A549 (cell line): ENCODE data around the gene RPL37A. TPM values are rescaled to one million over a fixed set of nuclear protein-coding genes. Genes with fewer than 3 reads are reported as not detected.
A peak's percentile ranks its signal among the peaks of the same experiment; 100 is the strongest.

Experiments
- ATAC-seq, 2 experiments: fragments of 200-7000 bp in 1 of 2; fragments of >200 bp in 1 of 2; cut with Nextera tagmentation in 1 of 2; cut with Tn5 transposase in 1 of 2; 3 replicates each; pipeline versions ENCODE4 v1.8.0 to v1.9.1; 2018 to 2020; ENCODE audit warnings: mild to moderate bottlenecking in 1 of 2, moderate library complexity in 1 of 2
- CTCF ChIA-PET: fragments of 300-600 bp; sonication (Branson Sonifier 250); formaldehyde crosslinking; extraction: SDS; loops from one replicate; lab custom pipeline; 2021; ENCODE audit warnings: antibody characterized with exemption, inconsistent platforms; lab: Yijun Ruan, JAX
- POLR2A ChIA-PET: fragments of 350-600 bp; formaldehyde crosslinking; extraction: SDS; loops from one replicate; lab custom pipeline; 2021; ENCODE audit warnings: antibody characterized with exemption, inconsistent platforms; lab: Yijun Ruan, JAX
- DNase-seq, 2 experiments: peaks; one replicate each; pipeline versions ENCODE4 v3.0.0 to v3.0.0-alpha.2; 2011 to 2016; ENCODE audit warnings: low read depth in 1 of 2, low spot score in 1 of 2
- FAIRE-seq: peaks from 2 replicates; lab custom pipeline; 2011; peaks lifted over from hg19 to GRCh38; lab: Jason Lieb, UNC
- H3K27ac ChIP-seq, 2 experiments: fragments of >200 bp; sonication (Bioruptor Twin); formaldehyde crosslinking; 3 replicates each; pipeline ENCODE4 v1.5.1; 2016 to 2017
- H3K4me1 ChIP-seq: fragments of >200 bp; sonication (Bioruptor Twin); formaldehyde crosslinking; 3 replicates; pipeline ENCODE4 v1.6.1; 2016
- H3K4me2 ChIP-seq: fragments of >200 bp; sonication (Bioruptor Twin); formaldehyde crosslinking; 3 replicates; pipeline ENCODE4 v1.6.1; 2016
- H3K4me3 ChIP-seq: fragments of >200 bp; sonication (Bioruptor Twin); formaldehyde crosslinking; 3 replicates; pipeline ENCODE4 v1.5.1; 2016
- H3K9me3 ChIP-seq: fragments of >200 bp; sonication (Bioruptor Twin); formaldehyde crosslinking; 3 replicates; pipeline ENCODE4 v1.6.1; 2016
- BHLHE40 ChIP-seq: IDR thresholded peaks from 2 replicates; pipeline ENCODE4 v1.6.1; 2012; ENCODE audit warnings: low read depth, low read length, inconsistent platforms
- EHF ChIP-seq: fragments of 250-450 bp; sonication (Bioruptor Pico); IDR thresholded peaks from 2 replicates; pipeline ENCODE4 v1.5.0; 2020; ENCODE audit warnings: mild to moderate bottlenecking
- EP300 ChIP-seq, 2 experiments: fragments of >200 bp; sonication (Bioruptor Twin); formaldehyde crosslinking; IDR thresholded peaks; 2 replicates in 1 of 2; 3 replicates in 1 of 2; pipeline ENCODE4 v1.6.1; 2016 to 2017
- FOSB ChIP-seq: fragments of 250-450 bp; sonication (Bioruptor Pico); IDR thresholded peaks from 2 replicates; pipeline ENCODE4 v1.5.0; 2020; ENCODE audit warnings: mild to moderate bottlenecking, moderate library complexity
- FOSL2 ChIP-seq, 2 experiments: fragments of 450-650 bp in 1 of 2; fragments of >200 bp in 1 of 2; sonication (Bioruptor Twin) in 1 of 2; formaldehyde crosslinking; IDR thresholded peaks; 2 replicates each; pipeline versions ENCODE4 v1.5.0 to v1.6.1; 2016 to 2020; ENCODE audit warnings: mild to moderate bottlenecking in 1 of 2, moderate library complexity in 1 of 2
- FOXS1 ChIP-seq: fragments of 250-450 bp; sonication (Bioruptor Pico); IDR thresholded peaks from 2 replicates; pipeline ENCODE4 v1.5.0; 2020; ENCODE audit warnings: mild to moderate bottlenecking, moderate library complexity
- HDAC2 ChIP-seq: fragments of 200-600 bp; sonication (generic); IDR thresholded peaks from 2 replicates; pipeline ENCODE4 v1.6.1; 2016
- HEYL ChIP-seq: fragments of 250-450 bp; sonication (Bioruptor Pico); IDR thresholded peaks from 2 replicates; pipeline ENCODE4 v1.8.0; 2021; ENCODE audit warnings: mild to moderate bottlenecking, moderate library complexity
- HOXA7 ChIP-seq: fragments of 250-450 bp; sonication (Bioruptor Pico); IDR thresholded peaks from 2 replicates; pipeline ENCODE4 v1.5.0; 2020; ENCODE audit warnings: mild to moderate bottlenecking, moderate library complexity
- JUN ChIP-seq, 2 experiments: fragments of >200 bp; sonication (Bioruptor Twin); formaldehyde crosslinking; IDR thresholded peaks; 2 replicates in 1 of 2; 3 replicates in 1 of 2; pipeline ENCODE4 v1.6.1; 2016 to 2017
- JUNB ChIP-seq: fragments of >200 bp; sonication (Bioruptor Twin); formaldehyde crosslinking; IDR thresholded peaks from 2 replicates; pipeline ENCODE4 v1.6.1; 2016
- KDM1A ChIP-seq: fragments of 200-600 bp; sonication (generic); IDR thresholded peaks from 2 replicates; pipeline ENCODE4 v1.6.1; 2016; ENCODE audit warnings: low read depth, mild to moderate bottlenecking
- KDM5A ChIP-seq: fragments of 200-600 bp; sonication (generic); IDR thresholded peaks from 2 replicates; pipeline ENCODE4 v1.6.1; 2016; ENCODE audit warnings: antibody characterized with exemption, mild to moderate bottlenecking
- NFE2L2 ChIP-seq: fragments of 150-350 bp; conservative IDR thresholded peaks from 2 replicates; pipeline ENCODE4 v1.6.1; 2014; ENCODE audit warnings: low read length
- NPAS2 ChIP-seq: fragments of 250-450 bp; sonication (Bioruptor Pico); IDR thresholded peaks from 2 replicates; pipeline ENCODE4 v1.8.0; 2022; ENCODE audit warnings: mild to moderate bottlenecking, moderate library complexity, borderline replicate concordance
- NR3C1 ChIP-seq: fragments of >200 bp; sonication (Bioruptor Twin); formaldehyde crosslinking; IDR thresholded peaks from 3 replicates; pipeline ENCODE4 v1.6.1; 2017
- PHF8 ChIP-seq: fragments of 200-600 bp; sonication (generic); IDR thresholded peaks from 2 replicates; pipeline ENCODE4 v1.6.1; 2016; ENCODE audit warnings: low read depth, mild to moderate bottlenecking, antibody characterized with exemption, moderate library complexity, borderline replicate concordance
- RAD21 ChIP-seq, 2 experiments: fragments of >200 bp in 1 of 2; sonication (Bioruptor Twin) in 1 of 2; formaldehyde crosslinking in 1 of 2; IDR thresholded peaks in 1 of 2; conservative IDR thresholded peaks in 1 of 2; 2 replicates in 1 of 2; 3 replicates in 1 of 2; pipeline ENCODE4 v1.6.1; 2012 to 2018; ENCODE audit warnings: inconsistent platforms in 1 of 2
- RARB ChIP-seq: fragments of 250-450 bp; sonication (Bioruptor Pico); IDR thresholded peaks from 2 replicates; pipeline ENCODE4 v1.8.0; 2021; ENCODE audit warnings: mild to moderate bottlenecking, moderate library complexity
- RNF2 ChIP-seq: fragments of 200-600 bp; sonication (generic); IDR thresholded peaks from 2 replicates; pipeline ENCODE4 v1.6.1; 2016; ENCODE audit warnings: low read depth, mild to moderate bottlenecking, antibody characterized with exemption, moderate library complexity, borderline replicate concordance
- SMC3 ChIP-seq: fragments of >200 bp; sonication (Bioruptor Twin); formaldehyde crosslinking; IDR thresholded peaks from 3 replicates; pipeline ENCODE4 v1.6.1; 2018; ENCODE audit warnings: inconsistent platforms
- SREBF2 ChIP-seq: fragments of 450-650 bp; IDR thresholded peaks from 2 replicates; pipeline ENCODE4 v1.6.1; 2014; ENCODE audit warnings: mild to moderate bottlenecking, moderate library complexity
- TFCP2L1 ChIP-seq: fragments of 250-450 bp; sonication (Bioruptor Pico); IDR thresholded peaks from 2 replicates; pipeline ENCODE4 v1.5.0; 2021; ENCODE audit warnings: mild to moderate bottlenecking
- WGBS: methylation state at CpG from one replicate; pipeline ENCODE4 v1.1.6; 2017; ENCODE audit errors: missing lambda C conversion rate; 5-methylcytosine and 5-hydroxymethylcytosine counted together
- polyA plus RNA-seq, 4 experiments: library from polyadenylated mRNA; depleted of rRNA in 3 of 4; stranded (reverse); fragments of >200 nt; fragmentation: RNase III in 1 of 4; extraction: RNeasy Plus Mini Kit Qiagen cat#74134 plus additional on column Dnase treatment in 1 of 4; gene quantifications; 2 replicates in 3 of 4; 3 replicates in 1 of 4; pipeline ENCODE4 v1.2.3, GENCODE V29; 2011 to 2017
- TF ChIP-seq, protein P1 (sequence below): fragments of 200-600 bp; sonication (generic); IDR thresholded peaks from 2 replicates; pipeline ENCODE4 v1.6.1; 2016; ENCODE audit warnings: antibody characterized with exemption, mild to moderate bottlenecking, moderate library complexity
- TF ChIP-seq, protein P2 (sequence below): IDR thresholded peaks from 2 replicates; pipeline ENCODE4 v1.6.1; 2012
- TF ChIP-seq, protein P3 (sequence below): fragments of >200 bp; sonication (Bioruptor Twin); formaldehyde crosslinking; IDR thresholded peaks from 3 replicates; pipeline ENCODE4 v1.5.1; 2016
- TF ChIP-seq, protein P4 (sequence below): fragments of 250-450 bp; sonication (Bioruptor Pico); IDR thresholded peaks from 2 replicates; pipeline ENCODE4 v1.5.0; 2020; ENCODE audit warnings: low read depth, mild to moderate bottlenecking, moderate library complexity

Gene RPL37A
- polyA plus RNA-seq, 2 of the 4 experiments (the other 2 are of a cell fraction), result 4,046 to 4,381 TPM

DNA sequence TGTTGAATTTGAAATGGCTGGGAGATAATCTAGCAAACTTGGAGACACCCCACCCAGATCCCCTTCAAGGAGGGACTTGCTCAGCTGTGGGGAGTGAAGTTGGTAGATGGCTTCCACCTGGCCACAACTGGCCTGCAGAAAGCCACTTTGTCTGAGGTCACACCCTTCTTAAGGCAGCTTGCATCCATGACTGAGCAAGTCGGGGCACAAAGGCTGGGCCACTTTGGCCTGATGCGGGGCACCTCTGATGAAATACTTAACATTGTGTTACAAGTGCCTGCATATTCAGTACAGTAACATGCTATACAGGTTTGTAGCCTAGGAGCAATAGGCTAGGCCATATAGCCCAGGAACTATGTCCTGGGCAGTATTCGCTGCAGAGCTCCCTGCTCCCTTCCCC lies 13.4 kb upstream of the RPL37A start:
- TF ChIP-seq HDAC2 (no peak), FOSL2 (IDR thresholded peaks at IDR 0.05) (no peak), FOSL2 (CRISPR knock-in tag; IDR thresholded peaks at IDR 0.05) (no peak), BHLHE40 (no peak), TFCP2L1 (CRISPR knock-in tag) (no peak), KDM1A (no peak), FOSB (CRISPR knock-in tag) (no peak), RAD21 (conservative IDR thresholded peaks at IDR 0.05 in 1 of 2, IDR thresholded peaks at IDR 0.05 in 1 of 2) (no peak), HEYL (CRISPR knock-in tag) (no peak), KDM5A (no peak), SMC3 (no peak), RNF2 (no peak), JUNB (no peak), EHF (CRISPR knock-in tag) (no peak), FOXS1 (CRISPR knock-in tag) (no peak)
- TF ChIP-seq, protein P1, sequence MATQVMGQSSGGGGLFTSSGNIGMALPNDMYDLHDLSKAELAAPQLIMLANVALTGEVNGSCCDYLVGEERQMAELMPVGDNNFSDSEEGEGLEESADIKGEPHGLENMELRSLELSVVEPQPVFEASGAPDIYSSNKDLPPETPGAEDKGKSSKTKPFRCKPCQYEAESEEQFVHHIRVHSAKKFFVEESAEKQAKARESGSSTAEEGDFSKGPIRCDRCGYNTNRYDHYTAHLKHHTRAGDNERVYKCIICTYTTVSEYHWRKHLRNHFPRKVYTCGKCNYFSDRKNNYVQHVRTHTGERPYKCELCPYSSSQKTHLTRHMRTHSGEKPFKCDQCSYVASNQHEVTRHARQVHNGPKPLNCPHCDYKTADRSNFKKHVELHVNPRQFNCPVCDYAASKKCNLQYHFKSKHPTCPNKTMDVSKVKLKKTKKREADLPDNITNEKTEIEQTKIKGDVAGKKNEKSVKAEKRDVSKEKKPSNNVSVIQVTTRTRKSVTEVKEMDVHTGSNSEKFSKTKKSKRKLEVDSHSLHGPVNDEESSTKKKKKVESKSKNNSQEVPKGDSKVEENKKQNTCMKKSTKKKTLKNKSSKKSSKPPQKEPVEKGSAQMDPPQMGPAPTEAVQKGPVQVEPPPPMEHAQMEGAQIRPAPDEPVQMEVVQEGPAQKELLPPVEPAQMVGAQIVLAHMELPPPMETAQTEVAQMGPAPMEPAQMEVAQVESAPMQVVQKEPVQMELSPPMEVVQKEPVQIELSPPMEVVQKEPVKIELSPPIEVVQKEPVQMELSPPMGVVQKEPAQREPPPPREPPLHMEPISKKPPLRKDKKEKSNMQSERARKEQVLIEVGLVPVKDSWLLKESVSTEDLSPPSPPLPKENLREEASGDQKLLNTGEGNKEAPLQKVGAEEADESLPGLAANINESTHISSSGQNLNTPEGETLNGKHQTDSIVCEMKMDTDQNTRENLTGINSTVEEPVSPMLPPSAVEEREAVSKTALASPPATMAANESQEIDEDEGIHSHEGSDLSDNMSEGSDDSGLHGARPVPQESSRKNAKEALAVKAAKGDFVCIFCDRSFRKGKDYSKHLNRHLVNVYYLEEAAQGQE, result no peak
- Histone ChIP-seq H3K4me2 (no peak overlapping the region), H3K4me3 (no peak overlapping the region), H3K4me1 (peaks cover 4% of the 10 kb centered on the region; the same call in 1 of the 3 replicates), H3K9me3 (no peaks in the 10 kb centered on the region), H3K27ac (no peak overlapping the region)
- DNase-seq, result no peak
- ChIA-PET CTCF (no interaction called here), POLR2A (no interaction called here)
- FAIRE-seq, result no peak
- WGBS, result 93% methylated on average over 3 of the region's 3 CpGs
- ATAC-seq, result peak in 1 of 2 experiments; percentile 41; a peak in 3 of 6 replicates

DNA sequence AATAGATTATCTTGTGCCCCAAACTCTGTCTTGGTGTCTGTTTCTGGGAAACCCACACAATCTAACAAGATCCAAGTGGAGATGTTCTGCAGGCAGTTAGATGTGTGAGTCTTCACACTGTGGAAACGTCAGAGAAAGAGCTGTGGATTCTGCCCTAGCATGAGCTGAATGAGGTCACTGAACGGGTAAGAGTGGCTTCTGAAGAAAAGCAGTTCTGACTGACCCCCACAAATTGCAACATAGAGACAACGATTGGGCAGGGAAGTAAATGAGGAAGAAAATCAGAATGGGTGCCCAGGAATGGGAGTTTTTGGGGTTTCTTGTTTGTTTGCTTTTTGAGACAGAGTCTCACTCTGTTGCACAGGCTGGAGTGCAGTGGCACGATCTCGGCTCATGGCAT lies 12.9 kb upstream of the RPL37A start:
- ChIA-PET POLR2A (interaction anchor here (1.5 kb wide), 1 partner anchor 13 kb away, joined by 3 read pairs; the partner anchor contains the start of gene RPL37A), CTCF (no interaction called here)
- H3K27ac ChIP-seq, result no peak overlapping the region
- H3K9me3 ChIP-seq, result no peaks in the 10 kb centered on the region
- peaks cover 4% of the 10 kb centered on the region; the same call in 1 of the 3 replicates for H3K4me1 ChIP-seq
- 71% methylated on average over 5 of the region's 5 CpGs for WGBS
- ATAC-seq (no peak), DNase-seq (no peak), FAIRE-seq (no peak)
- TF ChIP-seq, protein P2, sequence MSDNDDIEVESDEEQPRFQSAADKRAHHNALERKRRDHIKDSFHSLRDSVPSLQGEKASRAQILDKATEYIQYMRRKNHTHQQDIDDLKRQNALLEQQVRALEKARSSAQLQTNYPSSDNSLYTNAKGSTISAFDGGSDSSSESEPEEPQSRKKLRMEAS, result no peak
- TF ChIP-seq BHLHE40 (no peak), PHF8 (no peak), RAD21 (conservative IDR thresholded peaks at IDR 0.05 in 1 of 2, IDR thresholded peaks at IDR 0.05 in 1 of 2) (no peak), JUN (IDR thresholded peaks at IDR 0.05) (no peak), HOXA7 (CRISPR knock-in tag) (no peak), NPAS2 (CRISPR knock-in tag) (no peak), RARB (CRISPR knock-in tag) (no peak)
- H3K4me2 ChIP-seq, result no peak overlapping the region
- no peak overlapping the region for H3K4me3 ChIP-seq

DNA sequence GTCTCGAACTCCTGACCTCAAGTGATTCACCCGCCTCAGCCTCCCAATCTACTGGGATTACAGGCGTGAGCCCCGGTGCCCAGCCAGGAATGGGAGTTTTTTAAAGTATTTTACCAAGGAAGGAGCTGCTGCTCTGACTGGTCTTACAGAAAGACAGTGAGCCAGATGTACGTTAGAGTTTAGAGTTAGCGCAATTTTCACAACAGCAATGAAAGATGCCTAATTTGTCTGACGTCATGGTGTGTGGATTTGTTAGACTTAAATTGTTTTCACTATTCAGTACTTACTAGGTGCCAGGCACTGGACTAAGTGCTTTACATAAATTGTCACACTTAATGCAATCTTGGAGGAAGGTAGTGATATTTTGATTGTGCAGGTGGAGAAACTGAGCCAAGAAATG lies 12.4 kb upstream of the RPL37A start:
- Histone ChIP-seq H3K27ac (no peak overlapping the region), H3K4me1 (peaks cover 4% of the 10 kb centered on the region; the same call in 1 of the 3 replicates), H3K4me3 (no peak overlapping the region), H3K4me2 (no peak overlapping the region), H3K9me3 (no peaks in the 10 kb centered on the region)
- ChIA-PET CTCF (no interaction called here), POLR2A (interaction anchor here (1.5 kb wide), 1 partner anchor 12 kb away, joined by 3 read pairs; the partner anchor contains the start of gene RPL37A)
- no peak for DNase-seq
- WGBS, result 88% methylated on average over 7 of the region's 7 CpGs
- no peak for ATAC-seq
- no peak for TF ChIP-seq NFE2L2
- no peak for TF ChIP-seq SREBF2
- TF ChIP-seq, protein P3, sequence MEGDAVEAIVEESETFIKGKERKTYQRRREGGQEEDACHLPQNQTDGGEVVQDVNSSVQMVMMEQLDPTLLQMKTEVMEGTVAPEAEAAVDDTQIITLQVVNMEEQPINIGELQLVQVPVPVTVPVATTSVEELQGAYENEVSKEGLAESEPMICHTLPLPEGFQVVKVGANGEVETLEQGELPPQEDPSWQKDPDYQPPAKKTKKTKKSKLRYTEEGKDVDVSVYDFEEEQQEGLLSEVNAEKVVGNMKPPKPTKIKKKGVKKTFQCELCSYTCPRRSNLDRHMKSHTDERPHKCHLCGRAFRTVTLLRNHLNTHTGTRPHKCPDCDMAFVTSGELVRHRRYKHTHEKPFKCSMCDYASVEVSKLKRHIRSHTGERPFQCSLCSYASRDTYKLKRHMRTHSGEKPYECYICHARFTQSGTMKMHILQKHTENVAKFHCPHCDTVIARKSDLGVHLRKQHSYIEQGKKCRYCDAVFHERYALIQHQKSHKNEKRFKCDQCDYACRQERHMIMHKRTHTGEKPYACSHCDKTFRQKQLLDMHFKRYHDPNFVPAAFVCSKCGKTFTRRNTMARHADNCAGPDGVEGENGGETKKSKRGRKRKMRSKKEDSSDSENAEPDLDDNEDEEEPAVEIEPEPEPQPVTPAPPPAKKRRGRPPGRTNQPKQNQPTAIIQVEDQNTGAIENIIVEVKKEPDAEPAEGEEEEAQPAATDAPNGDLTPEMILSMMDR, result no peak
- no peak for TF ChIP-seq FOSB (CRISPR knock-in tag)
- TF ChIP-seq EP300 (IDR thresholded peaks at IDR 0.05), result no peak
- TF ChIP-seq, protein P2, result no peak
- TF ChIP-seq KDM5A, result no peak
- no peak for TF ChIP-seq HDAC2
- no peak for TF ChIP-seq NR3C1
- no peak for TF ChIP-seq TFCP2L1 (CRISPR knock-in tag)
- no peak for TF ChIP-seq RARB (CRISPR knock-in tag)
- TF ChIP-seq, protein P4, sequence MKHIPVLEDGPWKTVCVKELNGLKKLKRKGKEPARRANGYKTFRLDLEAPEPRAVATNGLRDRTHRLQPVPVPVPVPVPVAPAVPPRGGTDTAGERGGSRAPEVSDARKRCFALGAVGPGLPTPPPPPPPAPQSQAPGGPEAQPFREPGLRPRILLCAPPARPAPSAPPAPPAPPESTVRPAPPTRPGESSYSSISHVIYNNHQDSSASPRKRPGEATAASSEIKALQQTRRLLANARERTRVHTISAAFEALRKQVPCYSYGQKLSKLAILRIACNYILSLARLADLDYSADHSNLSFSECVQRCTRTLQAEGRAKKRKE (CRISPR knock-in tag), result no peak
- FAIRE-seq, result no peak
